C4-2B (cell line): ENCODE measurements around the gene PSME4.

Experiments used
- CTCF ChIP-seq: fragments of 450-650 bp; conservative IDR thresholded peaks from 2 replicates; pipeline ENCODE4 v1.5.1; 2017; ENCODE audit warnings: mild to moderate bottlenecking
- ZFX ChIP-seq: fragments of 450-650 bp; IDR thresholded peaks from 2 replicates; pipeline ENCODE4 v1.6.1; 2017

GRCh38 chr2:53819634-53820033 lies 151.2 kb downstream of the PSME4 start:
- TF ChIP-seq CTCF (no peak), ZFX (no peak)
